GM21737 (cell line): ENCODE measurements around the gene GBX2.

Experiments used
- ATAC-seq: cut with Tn5 transposase; IDR thresholded peaks from one replicate; pipeline ENCODE4 v1.9.1; 2021; ENCODE audit warnings: mild to moderate bottlenecking, moderate library complexity; ENCODE audit not compliant: unreplicated experiment

Gene GBX2

DNA sequence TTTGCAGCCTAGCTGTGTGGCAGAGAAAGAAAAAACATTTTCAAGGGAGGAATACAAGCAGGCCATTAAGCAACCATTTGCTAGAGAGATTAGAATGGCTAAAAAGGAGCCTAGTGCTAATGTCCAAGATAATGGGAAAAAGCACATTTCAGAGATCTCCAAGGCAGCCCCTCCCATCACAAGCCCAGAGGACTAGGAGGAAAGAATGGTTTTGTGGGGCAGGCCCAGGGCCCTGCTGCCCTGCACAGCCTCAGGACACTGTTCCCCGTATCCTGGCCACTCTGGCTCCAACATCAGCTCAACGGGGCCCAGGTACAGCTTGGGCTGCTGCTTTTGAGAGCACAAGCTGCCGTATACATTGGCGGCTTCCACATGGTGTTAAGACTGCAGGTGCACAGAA lies 16.5 kb upstream of the GBX2 start:
- no peak for ATAC-seq

DNA sequence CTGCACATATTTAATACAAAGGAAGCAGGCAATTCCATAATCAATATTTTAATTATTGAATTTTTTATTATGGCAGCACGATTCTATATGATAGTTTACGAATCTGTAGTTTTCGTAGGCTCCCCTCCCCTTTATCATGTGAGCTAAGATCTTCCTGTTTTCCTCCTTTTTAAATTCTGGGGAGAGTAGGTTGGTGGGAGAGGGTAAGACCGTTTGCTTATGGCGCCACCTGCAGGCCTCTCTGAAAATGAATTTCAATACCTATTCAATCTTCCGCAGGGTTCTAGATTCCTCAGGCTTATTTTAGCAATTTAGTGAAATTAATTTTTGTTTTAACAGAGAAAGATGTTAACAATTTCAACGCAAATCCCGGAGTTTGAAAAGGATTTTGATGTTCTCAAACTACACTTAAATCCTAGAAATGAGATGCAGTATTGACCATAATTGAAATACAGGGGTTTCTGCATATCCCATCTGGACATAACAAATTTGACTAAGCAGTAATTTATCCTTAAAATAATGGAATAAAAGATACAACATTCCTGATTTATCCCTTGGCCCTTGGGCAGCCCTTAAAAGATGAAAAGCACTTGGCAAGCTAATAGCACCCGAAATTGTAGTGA lies 12.8 kb upstream of the GBX2 start:
- ATAC-seq, result no peak

DNA sequence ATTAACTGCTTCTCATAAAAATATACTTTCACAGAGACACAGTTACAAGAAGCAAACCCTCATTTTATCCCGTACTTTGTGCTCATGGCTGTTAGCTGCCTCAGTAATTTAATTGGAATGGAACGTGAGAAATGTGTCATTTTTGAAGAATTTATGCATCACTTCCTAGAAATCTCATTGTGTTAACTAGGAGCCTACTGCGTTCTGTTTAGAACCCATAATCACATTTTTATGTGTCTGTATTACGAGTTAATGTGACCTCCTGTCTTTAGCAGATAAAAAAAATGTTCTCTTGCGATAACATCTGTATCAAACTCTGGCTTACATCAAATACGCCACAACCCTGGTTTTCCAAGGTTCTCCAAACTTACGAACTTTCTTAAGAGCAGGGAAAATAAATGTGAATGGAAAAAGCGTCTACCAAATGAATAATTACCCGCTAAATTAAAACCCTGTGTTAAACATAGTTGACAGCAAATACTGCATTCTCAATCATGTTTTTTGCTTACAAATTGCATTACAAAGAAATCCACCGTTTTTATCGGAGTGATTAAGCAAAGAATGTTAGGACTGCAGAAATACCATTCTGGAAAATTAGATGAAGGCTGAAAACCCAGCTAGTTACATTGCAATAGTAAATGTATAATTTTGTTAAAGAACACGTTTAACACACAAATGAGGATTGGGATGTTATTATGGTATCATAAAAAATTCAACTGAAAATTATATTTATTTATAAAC lies 12.1 kb upstream of the GBX2 start:
- no peak for ATAC-seq

DNA sequence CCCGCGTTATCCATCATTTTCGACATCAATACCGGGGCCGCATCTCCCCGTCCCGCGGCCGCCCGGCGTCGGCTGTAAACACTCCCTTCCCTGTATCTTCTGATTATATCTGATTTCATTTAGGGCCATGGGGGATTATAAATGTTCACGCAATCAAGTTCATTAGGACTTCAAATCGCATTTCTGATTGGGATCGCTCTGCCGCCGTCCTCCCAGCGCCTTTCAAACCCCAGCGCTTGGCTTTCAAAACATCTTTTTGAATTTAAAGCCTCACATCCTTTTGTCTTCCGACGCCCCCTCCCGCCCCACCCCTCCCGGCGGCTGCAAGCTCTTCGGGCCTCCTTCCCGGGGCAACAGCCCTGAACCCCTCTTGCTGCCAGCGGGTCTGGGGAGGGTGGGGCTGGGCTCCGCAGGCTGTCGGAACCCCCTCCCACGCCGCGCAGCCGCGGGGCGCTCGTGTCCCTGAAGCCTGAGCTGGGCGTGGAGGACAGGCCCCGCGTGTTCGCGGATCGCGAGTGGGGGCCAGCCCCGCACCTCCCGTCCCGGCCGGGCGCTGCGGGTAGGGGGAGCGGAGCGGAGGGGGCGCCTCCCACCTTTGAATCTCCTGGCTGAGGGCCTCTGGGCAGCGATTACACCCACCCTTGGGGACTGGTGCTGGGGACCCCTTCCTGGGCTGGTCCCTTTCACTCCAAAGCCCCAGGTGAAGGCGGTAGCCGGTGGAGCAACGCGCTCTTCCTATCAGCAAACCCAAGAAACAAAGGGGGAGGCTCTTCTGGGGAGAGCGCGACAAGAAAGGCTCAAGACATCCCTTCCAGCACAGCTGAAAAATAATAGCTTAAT lies 11.3 kb upstream of the GBX2 start:
- ATAC-seq, result no peak

DNA sequence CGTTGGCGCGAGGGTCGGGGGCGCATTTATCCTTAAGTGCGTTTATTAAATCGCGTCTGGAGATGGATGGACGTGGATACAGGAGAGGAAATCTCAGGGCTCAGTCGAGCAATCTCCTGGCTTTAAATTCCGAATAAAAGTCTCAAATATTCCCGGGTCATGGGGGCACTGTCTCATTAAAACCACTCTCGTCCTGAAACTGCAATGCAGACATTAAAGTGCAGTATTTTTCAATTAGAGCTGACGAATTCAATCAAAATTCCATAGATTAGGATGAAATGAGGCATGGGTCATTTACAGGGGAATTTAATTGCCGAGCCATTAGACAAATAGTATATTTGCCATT lies 10.7 kb upstream of the GBX2 start:
- ATAC-seq, result no peak

DNA sequence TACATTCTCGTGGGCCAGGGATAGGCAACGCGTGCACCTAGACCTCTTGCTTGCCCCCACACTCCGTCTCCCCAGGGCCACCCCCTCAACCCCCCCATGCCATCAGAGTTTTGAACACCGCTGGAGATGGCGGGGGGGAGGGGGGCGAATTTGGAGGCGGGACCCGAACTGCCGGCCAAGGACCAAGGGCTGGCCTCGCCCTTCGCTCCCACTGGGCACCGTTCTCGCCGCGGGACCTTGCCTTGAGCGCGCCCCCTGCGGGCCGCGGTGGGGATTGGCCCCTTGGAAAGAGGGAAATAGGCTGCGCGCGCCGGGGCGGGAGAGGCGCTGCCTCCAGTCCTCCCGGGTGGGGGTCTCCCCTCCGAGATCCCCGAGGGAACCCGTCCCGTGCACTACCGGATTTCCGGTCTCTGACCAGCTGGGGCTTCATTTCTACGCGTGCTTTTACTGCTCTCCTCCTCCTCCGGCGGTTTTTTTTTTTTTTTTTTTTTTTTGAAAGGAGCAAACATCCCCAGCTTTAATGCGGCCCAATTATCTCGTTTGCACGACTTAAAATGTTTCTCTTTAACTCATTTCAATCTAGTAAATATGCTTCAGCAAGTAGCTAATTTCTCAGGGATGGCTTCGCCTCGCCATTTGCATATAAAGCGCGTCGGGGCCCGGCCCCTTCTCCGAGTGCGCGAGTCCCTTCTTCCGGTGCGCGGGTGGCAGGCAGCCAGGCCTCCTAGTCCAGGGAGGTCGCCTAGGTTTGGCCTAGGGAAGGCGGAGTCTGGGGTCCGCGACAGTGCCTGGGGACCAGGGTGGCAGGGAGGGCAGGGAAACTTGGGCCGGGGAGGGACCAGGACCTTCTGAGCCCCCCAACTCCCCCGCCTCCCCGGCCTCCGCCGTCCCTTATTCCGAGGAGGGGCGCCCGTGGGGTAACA lies 10.0 kb upstream of the GBX2 start:
- no peak for ATAC-seq

DNA sequence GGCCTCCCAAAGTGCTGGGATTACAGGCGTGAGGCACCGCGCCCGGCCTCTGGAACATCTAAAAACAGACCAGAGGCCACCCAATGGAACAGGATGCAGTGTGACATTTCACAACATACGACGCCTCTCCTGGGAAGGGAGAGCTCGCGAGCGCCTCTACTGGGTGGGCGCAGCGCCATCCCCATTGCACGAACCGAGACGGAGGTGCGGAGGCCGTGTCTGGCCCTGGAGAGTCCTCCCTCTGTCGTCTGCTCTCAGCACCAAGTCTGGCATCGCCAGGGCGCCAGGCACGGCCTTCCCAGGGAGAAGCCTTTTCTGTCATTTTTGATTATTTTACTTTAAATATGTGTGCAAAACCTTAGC lies 9.4 kb upstream of the GBX2 start:
- ATAC-seq, result no peak

DNA sequence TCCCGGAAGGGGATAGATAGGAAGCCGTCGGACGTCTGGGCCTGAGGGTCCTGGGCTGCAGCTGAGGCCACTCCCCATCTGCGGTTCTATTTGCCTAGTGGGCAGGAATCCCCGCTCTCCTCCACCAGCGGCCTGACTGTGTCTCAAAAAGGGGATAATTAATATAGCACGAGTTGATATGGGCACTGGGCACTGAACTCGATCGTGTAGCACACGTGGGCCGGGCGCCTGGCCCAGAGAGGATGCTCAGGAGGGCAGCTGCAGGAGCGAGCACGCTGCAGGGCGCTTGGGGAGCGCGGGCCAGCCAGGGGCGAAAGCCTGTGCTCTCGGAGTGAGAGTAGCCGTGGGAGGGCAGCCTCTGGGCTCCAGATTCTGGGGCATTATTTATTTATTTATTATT lies 8.8 kb upstream of the GBX2 start:
- ATAC-seq, result no peak

DNA sequence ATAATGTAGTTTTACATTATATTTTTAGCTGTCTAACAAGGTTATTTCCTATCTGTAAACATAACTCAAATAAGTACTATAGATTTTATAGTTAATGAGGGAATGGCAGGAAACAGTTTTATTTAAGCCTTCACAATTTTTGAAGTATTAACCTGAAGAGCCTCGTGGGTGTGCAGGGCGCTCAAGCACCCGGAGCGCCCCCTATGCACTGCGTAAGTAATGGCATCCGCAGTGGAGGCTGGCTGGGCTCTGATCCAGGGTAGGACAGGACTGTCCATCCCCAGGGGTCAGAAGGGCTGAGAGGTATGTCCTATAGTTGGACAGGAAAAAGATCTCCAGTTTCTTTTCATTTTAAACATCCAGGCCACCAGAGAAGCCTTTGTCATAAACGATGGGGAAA lies 8.2 kb upstream of the GBX2 start:
- no peak for ATAC-seq

DNA sequence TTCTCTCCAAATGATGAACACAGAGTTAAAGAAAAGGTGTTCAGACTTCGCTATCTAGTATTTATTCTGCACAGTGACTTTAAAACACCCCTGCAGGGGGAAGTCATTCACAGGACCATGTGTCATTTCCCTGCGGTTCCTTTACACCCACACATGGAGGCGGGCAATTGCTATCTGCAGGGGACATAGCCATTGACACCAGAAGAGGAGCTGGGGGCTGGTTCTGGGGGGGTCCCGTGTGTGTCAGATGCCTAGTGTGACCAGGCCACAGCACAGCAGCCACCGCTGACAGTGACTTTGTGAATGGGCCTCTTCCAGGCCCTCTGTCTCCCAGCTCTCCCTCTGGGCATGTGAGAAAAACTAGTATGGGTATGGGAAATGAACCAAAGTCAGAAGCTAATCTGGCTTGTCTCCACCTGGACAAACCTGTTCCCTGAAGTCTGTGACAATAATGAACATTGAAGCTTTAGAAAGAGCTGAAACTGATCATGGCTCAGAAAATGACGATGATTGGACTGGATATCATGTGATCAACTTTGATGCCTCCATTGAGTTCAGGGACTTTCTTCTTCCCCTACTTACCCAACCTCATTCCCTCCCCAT lies 7.5 kb upstream of the GBX2 start:
- ATAC-seq, result no peak

DNA sequence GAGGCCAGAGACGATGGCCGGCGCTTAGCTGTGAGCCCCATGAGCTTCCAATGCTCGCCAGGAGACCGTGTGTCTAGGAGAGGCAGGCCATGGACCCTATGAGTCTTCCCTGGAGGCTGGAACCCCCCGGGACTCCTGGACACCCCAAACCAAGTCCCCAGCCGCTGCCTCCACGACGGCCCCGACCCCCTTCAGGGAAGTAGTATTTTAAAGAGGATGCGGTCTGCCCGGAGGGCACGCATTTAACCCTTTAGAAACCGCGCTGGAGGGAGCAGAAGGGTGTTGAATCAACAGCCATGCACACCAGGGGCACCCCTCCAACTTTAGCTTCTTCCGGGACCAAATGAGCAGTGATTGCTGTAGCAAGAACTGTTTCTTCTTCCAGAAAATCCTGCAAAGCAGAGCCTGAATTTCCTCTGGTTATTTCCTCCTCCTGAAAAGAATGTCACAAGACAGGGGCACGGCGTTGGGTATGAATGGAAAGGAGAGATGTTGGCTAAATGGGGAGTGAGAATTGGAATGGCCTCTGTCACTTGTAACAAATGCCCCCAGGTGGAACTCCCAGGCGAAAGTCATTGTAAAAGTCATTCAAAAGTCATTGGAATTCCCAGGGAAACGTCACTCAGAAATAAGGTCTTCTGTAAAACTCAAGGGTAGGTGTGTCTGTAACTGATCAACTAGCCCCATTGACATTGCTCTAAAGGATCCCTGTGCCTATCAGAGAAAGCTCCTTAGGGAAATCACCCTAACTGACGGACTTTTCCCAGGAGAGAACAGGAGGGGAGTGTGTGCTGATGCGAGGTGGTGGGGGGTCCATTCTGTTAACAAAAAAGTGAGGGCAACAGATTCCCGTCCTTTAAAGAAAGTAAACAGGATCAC lies 5.8 kb upstream of the GBX2 start:
- ATAC-seq, result no peak

DNA sequence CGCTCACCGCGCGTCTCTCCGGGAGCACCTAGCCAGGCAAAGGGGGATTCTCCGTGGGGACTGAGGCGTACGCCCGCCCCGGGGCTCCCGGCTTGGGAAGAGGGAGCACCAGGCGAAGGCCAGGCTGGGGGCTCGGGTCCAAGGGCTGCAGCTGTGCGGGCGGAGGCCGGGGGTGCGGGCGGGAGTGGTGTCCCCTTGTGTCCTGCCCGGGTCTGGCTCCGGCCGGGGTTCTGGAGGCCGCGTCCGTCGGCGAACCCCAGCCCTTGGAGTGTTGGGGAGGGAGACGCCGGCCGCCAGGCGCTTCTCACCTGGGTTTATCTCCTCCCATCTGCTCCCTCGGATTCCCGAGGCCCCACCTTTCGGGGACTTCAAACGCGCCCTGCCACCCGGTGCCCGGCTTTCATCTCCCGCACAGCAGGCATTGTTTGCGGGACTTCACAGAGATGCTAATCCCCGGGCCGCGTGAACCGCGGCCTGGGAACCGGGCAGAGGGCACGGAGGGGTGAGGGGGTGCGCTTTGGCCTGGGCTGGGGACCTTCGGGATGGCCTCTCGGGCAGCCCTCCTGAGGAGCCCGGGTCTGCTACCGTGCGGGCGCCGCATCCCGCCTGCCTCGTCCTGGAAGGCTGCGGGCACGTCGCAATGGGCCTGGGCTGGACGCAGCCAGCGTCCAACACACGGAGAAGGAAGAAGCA lies 5.0 kb upstream of the GBX2 start:
- ATAC-seq, result no peak

DNA sequence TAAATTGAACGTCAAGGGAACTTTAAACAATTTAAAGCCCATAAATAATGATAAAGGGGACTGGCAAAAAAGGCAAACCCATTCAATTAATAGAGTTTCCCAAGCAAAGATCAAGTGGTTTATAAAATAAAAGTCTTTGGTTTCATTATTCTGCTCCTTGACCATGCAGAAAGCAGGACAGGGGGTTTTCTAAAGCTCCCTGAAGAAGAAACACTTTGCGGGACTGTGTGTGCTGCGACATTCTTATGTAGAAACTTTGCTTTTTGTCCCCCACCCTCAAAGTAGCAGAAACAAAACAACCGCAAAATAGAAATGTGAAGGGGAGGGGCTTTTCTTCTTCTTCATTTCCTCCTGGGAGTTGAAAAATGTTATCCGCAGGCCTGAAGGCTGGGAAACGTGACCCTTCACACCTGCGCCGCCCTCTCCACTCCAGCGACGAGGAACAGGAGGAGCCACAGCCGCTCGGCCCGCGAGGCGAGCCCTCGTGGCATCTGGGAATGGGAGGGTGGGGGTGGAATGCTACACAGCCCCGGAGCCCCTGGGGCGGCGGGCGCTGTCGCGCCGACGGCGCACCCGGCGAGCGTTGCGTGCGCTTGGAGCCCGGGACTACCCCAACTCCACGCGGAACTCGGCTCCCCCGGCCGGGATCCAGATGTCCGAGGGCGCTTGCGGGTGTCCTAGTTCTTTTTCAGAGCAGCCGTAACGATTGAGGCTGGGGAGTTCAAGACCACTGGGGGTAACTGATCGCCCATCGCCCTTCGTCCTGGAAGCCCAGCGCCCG lies 4.3 kb upstream of the GBX2 start:
- no peak for ATAC-seq

DNA sequence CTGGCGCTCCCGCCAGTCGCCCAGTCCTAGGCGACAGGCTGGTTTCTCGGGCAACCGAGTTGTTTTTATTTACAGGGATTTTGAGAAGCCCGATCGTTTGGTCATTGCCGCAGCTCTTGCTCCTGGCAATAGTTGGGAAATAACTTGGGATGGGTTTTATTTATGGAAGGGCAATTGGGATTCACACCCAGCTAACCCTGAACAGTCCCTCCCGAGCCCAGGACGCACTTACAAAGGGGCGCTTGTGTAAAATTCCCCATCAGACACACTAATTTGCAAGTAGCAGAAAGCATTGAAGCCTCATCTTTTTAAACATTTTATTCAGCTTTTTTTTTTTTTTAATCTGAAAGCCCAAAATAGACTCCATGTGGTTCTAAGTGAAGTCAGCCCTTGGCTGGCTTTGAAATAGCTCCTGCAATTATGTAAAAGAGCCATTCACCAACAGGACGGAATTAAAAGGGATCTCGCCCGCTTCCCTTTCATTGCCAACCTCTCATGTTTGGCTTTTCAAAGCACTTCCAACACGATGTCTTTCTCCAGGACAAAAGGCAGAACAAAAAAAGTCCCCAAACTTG lies 3.6 kb upstream of the GBX2 start:
- no peak for ATAC-seq

DNA sequence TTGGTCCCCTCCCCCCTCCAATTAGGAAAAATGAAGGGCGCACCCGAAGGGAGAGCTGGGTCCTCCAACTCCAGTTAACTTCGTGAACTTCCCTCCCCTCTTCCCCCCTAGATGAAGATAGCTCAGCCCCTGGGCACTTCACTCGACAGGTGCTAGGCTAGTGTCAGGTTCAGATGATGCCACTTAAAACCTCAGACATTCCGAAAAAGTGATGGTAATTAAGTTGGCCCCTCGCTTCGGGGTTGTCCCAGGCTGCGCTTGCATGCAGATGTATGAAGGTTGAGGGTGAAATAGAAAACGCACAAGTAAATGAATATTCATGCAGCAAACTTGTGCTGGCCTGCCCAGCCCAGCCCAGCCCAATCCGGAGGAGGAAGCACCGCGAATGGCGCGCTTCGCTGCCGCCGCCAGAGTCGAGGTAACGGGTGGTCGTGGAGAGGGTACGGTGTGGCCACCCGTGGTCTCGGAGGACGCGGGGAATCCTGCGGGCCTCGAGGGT lies 3.0 kb upstream of the GBX2 start:
- no peak for ATAC-seq

DNA sequence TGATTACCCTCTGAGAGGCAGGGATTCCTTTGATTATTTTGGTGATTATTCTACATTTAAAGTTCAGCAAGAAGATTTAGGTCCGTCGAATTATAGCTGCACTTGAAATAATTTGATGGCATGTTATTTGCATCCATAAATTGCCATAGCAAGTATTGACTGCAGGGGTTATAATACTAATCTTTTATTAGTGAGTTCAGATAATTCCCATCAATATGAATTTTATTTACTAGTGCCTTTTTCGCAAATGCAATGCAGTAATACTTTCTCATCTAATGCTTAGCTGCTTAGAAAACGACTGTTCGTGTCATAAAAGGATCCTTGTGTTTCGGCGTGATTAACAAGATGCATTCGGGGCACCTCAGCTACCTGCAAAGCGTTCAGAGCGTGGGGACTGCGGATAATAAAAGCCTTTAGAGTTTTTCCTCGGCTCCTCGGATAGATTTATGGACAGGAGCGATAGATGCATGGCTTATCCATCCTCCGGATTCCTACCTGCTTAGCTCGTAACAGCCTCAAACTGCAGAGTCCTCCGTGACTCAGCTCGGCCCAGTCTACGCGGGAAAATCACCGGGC lies 2.5 kb upstream of the GBX2 start:
- no peak for ATAC-seq

DNA sequence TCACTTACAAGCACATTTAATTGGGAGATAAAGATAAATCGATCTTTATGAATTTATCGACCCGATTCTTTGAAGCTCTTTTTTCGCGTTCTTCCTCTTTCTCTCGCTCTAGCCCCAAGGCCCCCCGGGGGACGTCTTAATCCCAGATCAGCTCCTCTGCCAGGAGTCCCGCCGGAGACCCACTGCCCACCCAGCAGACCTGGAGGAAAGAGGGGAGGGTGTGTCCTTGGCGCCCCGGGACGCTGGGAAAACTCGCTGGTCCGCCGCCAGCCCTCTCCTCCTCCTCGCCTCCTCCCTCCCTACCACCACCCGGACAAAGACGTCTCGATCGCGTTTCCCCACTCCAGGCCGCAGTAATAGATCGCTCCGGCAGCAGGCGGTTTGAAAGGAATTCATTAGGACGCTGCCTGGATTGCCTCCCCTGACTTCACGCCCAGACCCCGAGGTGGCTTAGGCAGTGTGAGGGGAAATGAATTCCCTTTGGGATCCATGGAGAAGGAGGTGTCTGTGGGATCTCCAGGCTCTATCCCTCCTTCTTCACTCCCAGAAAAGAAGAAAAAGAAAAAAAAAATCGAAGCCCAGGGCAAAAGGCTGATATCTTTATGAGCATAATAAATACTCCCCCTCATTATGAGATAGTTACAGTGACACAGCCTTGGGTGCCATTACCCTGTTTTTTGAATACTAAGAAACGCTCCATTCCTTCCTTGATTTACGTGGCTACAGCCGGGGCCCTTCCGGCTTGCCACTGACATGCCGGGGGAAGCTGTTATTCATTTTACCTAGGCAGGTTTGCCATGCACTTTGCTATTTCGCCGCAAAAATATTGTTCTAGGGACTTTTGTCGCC lies 1.8 kb upstream of the GBX2 start:
- ATAC-seq, result no peak
